HG02852 (cell line): ENCODE measurements around the gene CFAP91.

Experiments used
- ATAC-seq: cut with Tn5 transposase; IDR thresholded peaks from one replicate; pipeline ENCODE4 v1.9.1; 2021; ENCODE audit warnings: mild to moderate bottlenecking, moderate library complexity; ENCODE audit not compliant: unreplicated experiment

CFAP91 gene

DNA sequence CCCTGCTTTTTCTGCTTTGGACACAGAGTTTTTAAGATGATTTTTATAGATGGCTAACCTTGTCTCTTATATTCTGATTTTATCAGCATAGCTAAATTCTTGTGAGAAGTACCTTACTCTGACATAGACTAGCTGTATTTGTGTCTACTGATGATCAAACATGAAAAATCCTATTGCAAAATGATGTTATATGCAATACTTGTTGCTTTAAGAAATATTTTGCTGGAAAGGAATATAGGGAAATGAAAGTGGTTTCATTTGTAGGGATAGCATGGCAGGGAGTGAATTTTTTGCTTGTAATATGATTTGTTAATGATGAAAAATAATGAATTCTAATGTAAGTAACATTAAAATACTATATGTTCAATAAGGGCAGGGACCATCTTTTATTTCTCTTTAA is 35.9 kb downstream of the CFAP91 start:
- no peak for ATAC-seq

DNA sequence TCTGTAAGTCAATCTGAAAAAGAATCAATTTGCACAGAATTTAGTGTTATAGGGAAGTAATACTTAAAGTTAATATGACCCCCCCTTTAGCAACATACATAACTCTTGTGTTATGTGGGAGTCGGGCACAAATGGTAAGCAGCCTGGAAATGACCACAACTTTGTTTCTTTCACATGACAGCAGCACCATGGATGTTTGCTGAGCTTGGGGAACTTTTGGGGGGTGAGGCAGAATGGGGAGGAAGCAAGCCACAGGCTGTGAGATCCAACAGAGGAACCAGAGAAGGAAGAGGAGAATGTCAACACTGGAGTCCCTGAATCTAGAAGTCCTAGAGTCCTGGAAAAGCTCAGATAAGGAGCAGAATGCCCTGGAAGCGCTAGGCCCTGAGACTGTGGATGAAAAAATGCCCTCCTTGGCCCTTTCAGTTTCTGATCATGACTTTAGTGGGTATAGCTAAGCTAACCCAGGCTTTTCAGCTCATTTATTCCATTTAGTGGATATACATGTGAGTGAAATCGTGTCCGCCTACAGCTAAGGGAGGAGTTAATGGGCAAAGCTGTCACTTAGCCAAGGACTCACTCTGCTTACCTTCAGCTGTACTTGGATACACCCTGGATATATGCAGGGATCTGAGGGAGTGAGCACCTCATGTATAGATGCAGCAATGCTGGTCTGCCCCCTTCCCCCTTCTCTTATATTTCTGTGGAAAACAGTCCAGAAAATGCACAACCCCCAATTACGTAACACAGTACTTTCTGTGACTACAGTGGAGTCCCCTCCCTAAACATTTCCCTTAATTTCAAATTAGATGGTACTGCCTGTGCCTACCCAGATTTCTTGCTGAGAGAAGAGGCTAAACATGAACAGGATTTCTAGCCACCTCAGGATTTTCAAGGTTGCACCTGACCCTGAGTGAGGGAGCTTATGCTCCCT is 39.1 kb downstream of the CFAP91 start:
- no peak for ATAC-seq

DNA sequence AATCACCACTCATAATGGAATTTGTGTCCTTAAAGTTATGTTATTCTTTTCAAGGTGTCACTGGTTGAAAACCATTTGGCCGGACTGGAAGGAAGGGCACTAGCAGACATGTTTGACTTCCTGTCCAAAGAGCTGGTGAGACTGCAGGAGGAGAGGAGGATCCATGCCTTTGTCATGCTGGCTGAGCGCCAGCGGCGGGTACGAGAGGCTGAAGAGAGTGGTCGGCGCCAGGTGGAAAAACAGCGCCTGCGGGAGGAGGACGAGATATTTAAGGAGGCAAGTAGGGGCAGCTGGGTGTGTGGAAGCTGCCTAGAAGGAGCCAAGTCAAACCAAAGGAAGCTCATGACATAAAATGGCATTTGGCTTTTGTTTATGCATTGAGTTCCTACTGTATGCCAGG is 41.1 kb downstream of the CFAP91 start:
- no peak for ATAC-seq

DNA sequence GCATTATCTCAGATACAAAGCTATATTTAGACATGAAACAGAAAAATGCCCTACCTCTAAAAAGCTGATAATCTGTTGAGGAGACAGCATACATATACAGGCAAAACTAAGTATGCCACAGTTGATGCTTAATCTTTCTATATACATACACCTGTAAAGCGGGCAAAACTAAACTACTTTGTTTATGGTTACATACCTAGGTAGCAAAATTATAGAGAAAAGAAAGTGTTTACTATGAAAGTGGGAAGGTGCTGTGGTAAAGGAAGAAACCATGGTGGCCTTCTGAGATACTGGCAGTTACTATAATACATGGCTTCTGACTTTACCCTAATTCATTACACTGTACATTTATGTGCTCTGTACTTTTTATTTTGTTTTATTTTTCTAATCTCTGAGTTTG is 43.1 kb downstream of the CFAP91 start:
- peak; percentile 59 for ATAC-seq

DNA sequence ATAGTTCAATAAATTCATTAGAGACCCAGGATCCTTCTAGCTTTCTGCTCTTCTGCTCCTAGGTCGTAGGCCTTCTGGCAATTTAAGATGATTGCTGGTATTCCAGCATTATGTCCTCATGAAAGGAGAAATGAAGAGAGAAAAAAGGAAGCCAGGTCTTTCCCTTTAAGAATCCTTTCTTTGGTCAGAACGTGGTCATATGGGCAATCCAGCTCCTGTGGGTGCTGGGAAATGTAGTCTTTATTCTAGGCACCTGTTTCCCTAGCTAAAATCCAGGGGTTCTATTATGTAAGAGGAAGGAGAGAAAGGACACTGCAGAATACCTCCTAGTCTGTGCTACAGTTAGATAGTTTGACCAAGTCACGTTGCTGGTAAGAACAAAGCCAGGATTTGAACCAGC is 43.6 kb downstream of the CFAP91 start:
- ATAC-seq, result no peak

DNA sequence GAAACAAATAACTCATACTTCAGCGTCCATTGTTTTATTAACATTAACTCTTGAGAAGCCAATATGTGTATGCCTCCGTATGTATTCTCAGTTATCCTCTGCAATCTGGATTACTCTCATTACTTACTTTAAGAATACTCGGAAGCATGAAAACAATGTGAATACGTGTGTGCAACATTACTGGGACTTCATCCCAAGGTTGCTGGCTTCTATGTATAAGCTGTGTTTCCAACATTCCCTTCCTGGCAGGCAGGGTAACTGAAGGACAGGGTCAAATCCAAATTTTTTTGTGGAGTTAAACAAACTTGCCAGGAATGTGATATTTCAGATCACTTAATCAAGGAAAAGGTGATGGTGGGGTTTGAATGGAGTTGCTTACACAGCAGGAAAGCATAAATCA is 44.5 kb downstream of the CFAP91 start:
- no peak for ATAC-seq

DNA sequence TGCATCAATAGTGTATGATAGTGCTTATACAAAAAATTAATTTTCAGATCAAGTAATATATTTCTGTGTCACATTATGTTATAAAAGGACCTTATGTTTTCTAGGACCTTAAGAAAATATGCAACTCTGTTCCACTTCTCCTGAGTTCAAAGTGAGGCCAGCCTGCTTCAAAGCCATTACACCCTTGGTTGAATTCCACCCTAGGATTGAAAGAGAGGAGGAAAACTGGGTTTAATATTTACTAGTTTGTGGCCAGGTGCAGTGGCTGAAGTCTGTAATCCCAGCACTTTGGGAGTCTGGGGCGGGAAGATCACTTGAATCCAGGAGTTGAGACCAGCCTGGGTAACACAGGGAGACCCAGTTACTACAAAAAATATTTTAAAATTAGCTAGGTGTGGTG is 46.2 kb downstream of the CFAP91 start:
- ATAC-seq, result no peak

DNA sequence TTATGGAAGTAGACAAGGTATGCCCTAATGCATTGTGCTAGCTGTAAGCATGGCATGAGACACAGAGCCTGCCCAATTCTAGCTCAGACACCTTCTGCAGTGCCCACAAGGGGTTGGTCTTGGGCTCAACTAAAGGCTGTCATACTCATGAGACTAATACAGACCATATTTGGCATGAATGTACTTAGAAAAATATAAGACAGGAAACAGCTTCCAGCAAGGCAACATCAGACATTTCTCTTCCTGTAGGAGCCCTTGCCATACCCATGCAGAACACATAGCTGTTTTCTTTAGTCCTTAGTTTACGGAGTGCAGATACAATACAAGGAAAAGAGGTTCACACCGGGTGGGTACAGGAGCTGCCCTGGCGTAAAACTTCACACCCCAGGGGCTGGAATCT is 48.6 kb downstream of the CFAP91 start:
- no peak for ATAC-seq
